HepG2 (cell line): ENCODE results near the gene DUSP7. TPM values are rescaled to one million over a fixed set of nuclear protein-coding genes. Genes with fewer than 3 reads are reported as not detected.
A peak's percentile ranks its signal among the peaks of the same experiment; 100 is the strongest.

Experiments
- FOSL2 ChIP-seq: sonication (generic); formaldehyde crosslinking; IDR thresholded peaks from 2 replicates; pipeline ENCODE4 v1.4.0; 2020; ENCODE audit warnings: missing genetic modification reagents
- FUBP1 ChIP-seq: sonication (generic); formaldehyde crosslinking; IDR thresholded peaks from 2 replicates; pipeline ENCODE4 v1.5.1; 2020; ENCODE audit warnings: missing genetic modification reagents, mild to moderate bottlenecking, borderline replicate concordance
- GABPA ChIP-seq, 2 experiments: IDR thresholded peaks; 2 replicates each; pipeline ENCODE4 v1.6.1; 2011 to 2016; ENCODE audit warnings: low read depth in 2 of 2, low read length in 1 of 2, missing biosample characterization in 1 of 2, missing genetic modification characterization in 1 of 2
- IRF2 ChIP-seq: IDR thresholded peaks from 2 replicates; pipeline ENCODE4 v1.6.1; 2018; ENCODE audit warnings: missing genetic modification reagents, missing compliant biosample characterization
- KAT7 ChIP-seq: IDR thresholded peaks from 2 replicates; pipeline ENCODE4 v1.6.1; 2018; ENCODE audit warnings: borderline replicate concordance, missing compliant biosample characterization
- KDM2A ChIP-seq: sonication (generic); formaldehyde crosslinking; IDR thresholded peaks from 2 replicates; pipeline ENCODE4 v1.4.0; 2020; ENCODE audit warnings: low read depth, missing genetic modification reagents, borderline replicate concordance
- MAX ChIP-seq: IDR thresholded peaks from 2 replicates; pipeline ENCODE4 v1.6.1; 2012; ENCODE audit warnings: inconsistent platforms
- MAZ ChIP-seq, 2 experiments: sonication (generic) in 1 of 2; formaldehyde crosslinking in 1 of 2; IDR thresholded peaks; 2 replicates each; pipeline versions ENCODE4 v1.5.0 to v1.6.1; 2012 to 2020; ENCODE audit warnings: low read depth in 2 of 2, mild to moderate bottlenecking in 2 of 2, borderline replicate concordance in 1 of 2, improper control_type of control experiment in 1 of 2, low read length in 1 of 2, missing genetic modification reagents in 1 of 2, moderate library complexity in 1 of 2
- PITX1 ChIP-seq: sonication (generic); formaldehyde crosslinking; IDR thresholded peaks from 2 replicates; pipeline ENCODE4 v1.5.1; 2020; ENCODE audit warnings: mild to moderate bottlenecking, missing genetic modification reagents
- SOX13 ChIP-seq, 3 experiments: fragments of 450-650 bp in 1 of 3; sonication (generic) in 1 of 3; formaldehyde crosslinking in 1 of 3; IDR thresholded peaks in 2 of 3; conservative IDR thresholded peaks in 1 of 3; 2 replicates each; pipeline versions ENCODE4 v1.5.0 to v1.6.1; 2016 to 2020; ENCODE audit warnings: antibody characterized with exemption in 1 of 3, mild to moderate bottlenecking in 1 of 3, missing compliant biosample characterization in 1 of 3, missing genetic modification reagents in 1 of 3, moderate library complexity in 1 of 3
- ZNF432 ChIP-seq: sonication (generic); formaldehyde crosslinking; IDR thresholded peaks from 2 replicates; pipeline ENCODE4 v1.5.0; 2020; ENCODE audit warnings: missing genetic modification reagents, mild to moderate bottlenecking, borderline replicate concordance
- ZNF501 ChIP-seq: sonication (generic); formaldehyde crosslinking; IDR thresholded peaks from 2 replicates; pipeline ENCODE4 v1.5.1; 2020; ENCODE audit warnings: mild to moderate bottlenecking, moderate library complexity, missing genetic modification reagents
- ZNF646 ChIP-seq: sonication (generic); formaldehyde crosslinking; IDR thresholded peaks from 2 replicates; pipeline ENCODE4 v1.9.0; 2021; ENCODE audit warnings: mild to moderate bottlenecking, missing genetic modification reagents
- polyA plus RNA-seq, 8 experiments: library from polyadenylated mRNA; depleted of rRNA in 3 of 8; stranded (reverse) in 7 of 8; unstranded in 1 of 8; fragments of >200 nt; fragmentation: Illumina TruSeq in 4 of 8; extraction: Trizol in 4 of 8; gene quantifications; 2 replicates each; pipeline versions ENCODE4 v1.2.1 to v1.2.3, GENCODE V29; 2011 to 2016; ENCODE audit warnings: low read depth in 4 of 8, missing spikeins in 1 of 8, mixed read lengths in 1 of 8; ENCODE audit not compliant: insufficient read depth in 1 of 8
- total RNA-seq, 5 experiments: library from RNA; depleted of rRNA; stranded (reverse); fragments of >200 nt; fragmentation: Illumina TruSeq; extraction: Trizol; gene quantifications; 2 replicates each; pipeline ENCODE4 v1.2.3, GENCODE V29; 2016; ENCODE audit warnings: low read depth in 1 of 5
- TF ChIP-seq, protein P1 (sequence below): sonication (generic); formaldehyde crosslinking; IDR thresholded peaks from 2 replicates; pipeline ENCODE4 v1.5.0; 2020; ENCODE audit warnings: mild to moderate bottlenecking, missing genetic modification reagents, borderline replicate concordance
- TF ChIP-seq, protein P2 (sequence below): sonication (generic); formaldehyde crosslinking; IDR thresholded peaks from 2 replicates; pipeline ENCODE4 v1.8.0; 2022; ENCODE audit warnings: missing genetic modification reagents, low read depth, mild to moderate bottlenecking, borderline replicate concordance

The DUSP7 gene
- total and polyA plus RNA-seq, 2 of the 13 experiments (the other 11 are each of a cell fraction or from before 2014, with no cell fraction given) = 6.6 to 8.8 TPM

DNA sequence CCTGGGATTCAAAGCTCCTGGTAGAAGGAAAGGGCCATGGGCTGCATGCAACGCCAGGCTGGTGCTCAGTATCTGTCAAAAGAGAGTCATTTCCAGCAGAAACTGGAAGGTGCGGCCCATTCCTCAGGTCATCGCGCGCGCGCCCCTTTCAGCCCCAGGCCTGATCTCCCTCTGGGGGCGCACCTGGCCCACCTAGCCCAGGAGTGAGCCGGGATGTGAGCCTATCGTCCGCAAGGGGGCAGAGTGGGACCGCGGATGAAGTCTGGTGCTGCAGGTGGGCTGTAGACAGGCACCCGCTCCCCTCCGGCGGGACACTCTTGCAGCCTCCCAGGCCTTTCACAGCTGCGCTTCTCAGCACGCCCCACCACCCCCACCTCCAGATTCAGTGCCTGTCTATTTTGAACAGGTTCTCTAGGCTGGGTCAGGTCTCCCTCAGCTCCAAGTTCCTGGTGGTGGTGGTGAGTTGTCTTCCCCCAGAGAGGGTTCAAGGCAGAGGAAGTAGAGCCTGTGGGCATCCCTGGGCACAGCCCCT, 54.9 kb downstream of the DUSP7 start (continued):
- TF ChIP-seq MAZ (IDR thresholded peaks at IDR 0.05; ENCODE audit: borderline replicate concordance, low read depth, low read length) (peak; percentile 58; the same call in 1 of the 2 replicates), MAZ (CRISPR knock-in tag; IDR thresholded peaks at IDR 0.05; ENCODE audit: low read depth) (0 out of 2 replicates have a peak, but pooled peaks have one; percentile 46), KAT7 (no peak), FOSL2 (CRISPR knock-in tag) (peak; percentile 57), GABPA (IDR thresholded peaks at IDR 0.05; ENCODE audit: low read depth, low read length) (no peak), GABPA (CRISPR knock-in tag; IDR thresholded peaks at IDR 0.05; ENCODE audit: low read depth) (0 out of 2 replicates have a peak, but pooled peaks have one; percentile 11), FUBP1 (CRISPR knock-in tag) (no peak), ZNF501 (CRISPR knock-in tag) (0 out of 2 replicates have a peak, but pooled peaks have one; percentile 16), PITX1 (CRISPR knock-in tag) (0 out of 2 replicates have a peak, but pooled peaks have one; percentile 57), ZNF432 (CRISPR knock-in tag) (no peak), KDM2A (CRISPR knock-in tag) (peak; percentile 71; the same call in 1 of the 2 replicates), ZNF646 (CRISPR knock-in tag) (no peak), MAX (no peak), IRF2 (CRISPR knock-in tag) (0 out of 2 replicates have a peak, but pooled peaks have one; percentile 39), SOX13 (IDR thresholded peaks at IDR 0.05) (no peak), SOX13 (CRISPR knock-in tag; conservative IDR thresholded peaks at IDR 0.05 in 1 of 2, IDR thresholded peaks at IDR 0.05 in 1 of 2) (peak in 1 of 2 experiments; percentile 31; a peak in 1 of 4 replicates)
- TF ChIP-seq, protein P1, sequence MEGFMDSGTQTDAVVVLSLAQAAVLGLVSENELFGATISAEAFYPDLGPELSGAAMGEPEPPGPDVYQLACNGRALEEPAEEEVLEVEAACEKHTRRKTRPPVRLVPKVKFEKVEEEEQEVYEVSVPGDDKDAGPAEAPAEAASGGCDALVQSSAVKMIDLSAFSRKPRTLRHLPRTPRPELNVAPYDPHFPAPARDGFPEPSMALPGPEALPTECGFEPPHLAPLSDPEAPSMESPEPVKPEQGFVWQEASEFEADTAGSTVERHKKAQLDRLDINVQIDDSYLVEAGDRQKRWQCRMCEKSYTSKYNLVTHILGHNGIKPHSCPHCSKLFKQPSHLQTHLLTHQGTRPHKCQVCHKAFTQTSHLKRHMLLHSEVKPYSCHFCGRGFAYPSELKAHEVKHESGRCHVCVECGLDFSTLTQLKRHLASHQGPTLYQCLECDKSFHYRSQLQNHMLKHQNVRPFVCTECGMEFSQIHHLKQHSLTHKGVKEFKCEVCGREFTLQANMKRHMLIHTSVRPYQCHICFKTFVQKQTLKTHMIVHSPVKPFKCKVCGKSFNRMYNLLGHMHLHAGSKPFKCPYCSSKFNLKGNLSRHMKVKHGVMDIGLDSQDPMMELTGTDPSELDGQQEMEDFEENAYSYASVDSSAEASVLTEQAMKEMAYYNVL (CRISPR knock-in tag) = no peak
- TF ChIP-seq, protein P2, sequence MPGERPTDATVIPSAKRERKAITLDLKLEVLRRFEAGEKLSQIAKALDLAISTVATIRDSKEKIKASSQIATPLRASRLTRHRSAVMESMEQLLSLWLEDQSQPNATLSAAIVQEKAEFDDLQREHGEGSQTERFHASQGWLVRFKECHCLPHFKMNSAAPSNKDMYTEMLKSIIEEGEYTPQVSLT (CRISPR knock-in tag) = no peak
